Measurements from ENCODE around the gene MT1B.
A peak's percentile ranks its signal among the peaks of the same experiment; 100 is the strongest.
"Not testable (repeated sequence)": the region's sequence is repeated elsewhere in the genome, so short reads cannot be mapped to it uniquely, and the experiment has no call there.

Gene MT1B

DNA sequence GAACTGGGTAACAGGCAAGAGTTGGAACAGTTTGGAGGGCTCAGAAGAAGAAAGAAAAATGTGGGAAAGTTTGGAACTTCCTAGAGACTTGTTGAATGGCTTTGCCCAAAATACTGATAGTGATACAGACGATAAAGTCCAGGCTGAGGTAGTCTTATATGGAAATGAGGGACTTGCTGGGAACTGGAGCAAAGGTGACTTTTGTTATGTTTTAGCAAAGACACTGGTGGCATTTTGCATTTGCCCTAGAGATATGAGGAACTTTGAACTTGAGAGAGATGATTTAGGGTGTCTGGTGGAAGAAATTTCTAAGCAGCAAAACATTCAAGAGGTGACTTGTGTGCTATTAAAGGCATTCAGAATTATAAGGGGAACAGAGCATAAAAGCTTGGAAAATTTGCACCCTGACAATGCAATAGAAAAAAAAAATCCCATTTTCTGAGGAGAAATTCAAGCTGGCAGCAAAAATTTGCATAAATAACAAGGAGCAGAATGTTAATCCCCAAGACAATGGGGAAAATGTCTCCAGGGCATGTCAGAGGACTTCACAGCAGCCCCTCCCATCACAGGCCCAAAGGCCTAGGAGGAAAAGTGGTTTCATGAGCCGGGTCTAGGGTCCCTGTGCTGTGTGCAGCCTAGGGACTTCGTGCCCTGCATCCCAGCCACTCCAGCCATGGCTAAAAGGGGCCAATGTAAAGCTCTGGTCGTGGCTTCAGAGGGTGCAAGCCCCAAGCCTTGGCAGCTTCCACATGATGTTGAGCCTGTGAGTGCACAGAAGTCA lies 29.8 kb upstream of the MT1B start:
- DNase-seq, result not testable (repeated sequence)

DNA sequence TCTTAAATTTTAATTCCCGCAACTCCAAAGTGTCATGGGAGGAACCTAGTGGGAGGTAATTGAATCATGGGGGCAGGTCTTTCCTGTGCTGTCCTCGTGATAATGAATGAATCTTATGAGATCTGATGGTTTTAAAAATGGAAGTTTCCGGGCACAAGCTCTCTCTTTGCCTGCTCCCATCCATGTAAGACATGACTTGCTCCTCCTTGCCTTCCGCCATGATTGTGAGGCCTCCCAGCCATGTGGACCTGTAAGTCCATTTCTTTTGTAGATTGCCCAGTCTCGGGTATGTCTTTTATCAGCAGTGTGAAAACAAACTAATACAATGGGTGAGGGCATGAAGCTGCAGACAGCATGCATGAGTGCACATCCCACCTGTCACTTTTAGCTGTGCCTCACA lies 28.5 kb upstream of the MT1B start:
- DNase-seq, result not testable (repeated sequence)

DNA sequence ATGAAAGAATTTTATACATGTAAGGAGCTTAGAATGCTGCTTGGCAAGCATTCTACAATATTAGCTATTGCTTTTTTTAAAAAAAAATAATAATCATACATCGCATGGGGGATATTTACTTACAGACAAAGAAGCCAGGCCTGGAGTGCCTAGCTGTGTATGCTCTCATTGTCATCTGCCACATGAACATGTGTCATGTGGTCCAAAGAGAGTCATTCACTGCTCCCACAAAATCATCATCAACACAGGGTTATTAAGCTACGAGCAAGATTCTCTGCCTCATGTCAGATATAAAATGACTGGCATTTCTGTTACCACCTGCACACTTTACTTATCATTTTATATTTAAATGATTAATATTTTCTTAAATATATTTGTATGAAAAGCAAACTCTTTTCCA lies 28.0 kb upstream of the MT1B start:
- no peak for DNase-seq

DNA sequence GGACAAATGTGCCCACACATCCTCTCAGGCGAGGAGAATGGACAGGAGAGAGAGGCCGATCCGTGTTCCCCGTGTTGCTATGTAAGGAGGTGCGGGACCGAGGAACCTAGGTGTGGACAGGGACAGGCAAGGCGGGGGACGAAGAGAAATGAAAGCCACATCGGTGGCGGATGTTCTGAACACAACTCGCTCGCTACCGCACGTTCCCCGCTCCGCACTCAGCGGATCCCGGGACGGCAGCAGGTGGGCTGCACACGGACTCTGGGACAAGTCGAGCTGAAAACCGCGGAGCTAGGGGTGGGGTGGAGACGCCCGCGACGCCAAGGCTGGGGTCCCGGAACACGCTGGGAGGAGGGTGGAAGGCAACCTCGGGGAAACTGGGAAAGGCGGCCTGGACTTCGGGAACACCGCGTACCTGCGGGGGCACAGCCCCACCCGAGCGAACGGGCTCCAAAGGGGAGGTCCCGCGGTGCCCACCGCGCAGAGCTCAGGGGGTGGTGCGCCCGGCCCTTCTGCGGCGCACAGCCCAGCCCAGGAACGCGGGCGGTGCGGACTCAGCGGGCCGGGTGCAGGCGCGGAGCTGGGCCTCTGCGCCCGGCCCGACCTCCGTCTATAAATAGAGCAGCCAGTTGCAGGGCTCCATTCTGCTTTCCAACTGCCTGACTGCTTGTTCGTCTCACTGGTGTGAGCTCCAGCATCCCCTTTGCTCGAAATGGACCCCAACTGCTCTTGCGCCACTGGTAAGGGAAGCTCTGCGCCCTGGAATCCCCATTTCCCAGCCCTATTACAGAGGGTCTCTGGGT lies 26.3 kb upstream of the MT1B start, which contains the start of gene MT1E:
MT1E (plus strand) TSS at position 642 of the 803 bp plus-strand sequence; CDS start at position 713, 71 bp downstream.
- peak; percentile 88 for DNase-seq

DNA sequence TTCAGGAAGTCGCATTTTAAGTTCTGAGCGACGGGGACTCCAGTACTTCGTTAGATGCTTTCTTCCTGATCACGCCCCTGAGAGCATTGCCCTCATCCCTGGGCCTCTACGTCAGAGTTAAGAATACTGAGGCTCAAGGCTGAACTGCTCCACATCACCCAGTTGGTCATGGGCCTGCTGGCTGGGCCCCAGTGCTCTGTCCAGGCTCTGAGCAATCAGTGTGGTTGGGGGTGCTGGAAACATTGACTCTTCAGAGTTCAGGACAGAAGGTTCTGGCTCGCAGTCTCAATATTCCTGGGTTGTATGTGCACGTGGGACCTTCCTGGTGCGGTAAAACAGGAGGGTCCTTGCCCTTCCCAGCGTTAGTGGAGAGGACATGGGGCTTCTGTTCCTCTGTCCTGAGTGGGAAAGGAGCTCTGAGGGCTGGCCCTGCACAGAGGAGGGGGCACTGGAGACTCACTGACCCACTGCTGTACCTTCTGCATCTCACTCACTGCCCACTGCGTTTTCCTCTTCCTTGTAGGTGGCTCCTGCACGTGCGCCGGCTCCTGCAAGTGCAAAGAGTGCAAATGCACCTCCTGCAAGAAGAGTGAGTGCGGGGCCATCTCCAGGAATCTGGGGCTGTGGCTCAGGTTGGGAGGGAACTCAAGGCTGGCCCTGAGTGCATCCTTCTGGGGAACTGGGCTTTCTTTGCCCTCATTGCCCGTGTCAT lies 25.6 kb upstream of the MT1B start:
- DNase-seq, result peak; percentile 68

DNA sequence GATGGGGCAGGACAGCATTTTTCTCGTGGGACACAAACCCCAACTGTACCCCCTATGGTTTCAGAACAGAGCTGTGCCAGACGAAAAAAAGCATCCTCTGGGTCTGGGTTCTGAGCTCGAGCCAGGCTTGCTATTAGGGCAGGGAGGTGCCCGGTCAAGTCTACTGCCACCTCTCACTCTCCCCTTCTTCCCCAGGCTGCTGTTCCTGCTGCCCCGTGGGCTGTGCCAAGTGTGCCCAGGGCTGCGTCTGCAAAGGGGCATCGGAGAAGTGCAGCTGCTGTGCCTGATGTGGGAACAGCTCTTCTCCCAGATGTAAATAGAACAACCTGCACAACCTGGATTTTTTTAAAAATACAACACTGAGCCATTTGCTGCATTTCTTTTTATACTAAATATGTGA lies 25.0 kb upstream of the MT1B start:
- no peak for DNase-seq

DNA sequence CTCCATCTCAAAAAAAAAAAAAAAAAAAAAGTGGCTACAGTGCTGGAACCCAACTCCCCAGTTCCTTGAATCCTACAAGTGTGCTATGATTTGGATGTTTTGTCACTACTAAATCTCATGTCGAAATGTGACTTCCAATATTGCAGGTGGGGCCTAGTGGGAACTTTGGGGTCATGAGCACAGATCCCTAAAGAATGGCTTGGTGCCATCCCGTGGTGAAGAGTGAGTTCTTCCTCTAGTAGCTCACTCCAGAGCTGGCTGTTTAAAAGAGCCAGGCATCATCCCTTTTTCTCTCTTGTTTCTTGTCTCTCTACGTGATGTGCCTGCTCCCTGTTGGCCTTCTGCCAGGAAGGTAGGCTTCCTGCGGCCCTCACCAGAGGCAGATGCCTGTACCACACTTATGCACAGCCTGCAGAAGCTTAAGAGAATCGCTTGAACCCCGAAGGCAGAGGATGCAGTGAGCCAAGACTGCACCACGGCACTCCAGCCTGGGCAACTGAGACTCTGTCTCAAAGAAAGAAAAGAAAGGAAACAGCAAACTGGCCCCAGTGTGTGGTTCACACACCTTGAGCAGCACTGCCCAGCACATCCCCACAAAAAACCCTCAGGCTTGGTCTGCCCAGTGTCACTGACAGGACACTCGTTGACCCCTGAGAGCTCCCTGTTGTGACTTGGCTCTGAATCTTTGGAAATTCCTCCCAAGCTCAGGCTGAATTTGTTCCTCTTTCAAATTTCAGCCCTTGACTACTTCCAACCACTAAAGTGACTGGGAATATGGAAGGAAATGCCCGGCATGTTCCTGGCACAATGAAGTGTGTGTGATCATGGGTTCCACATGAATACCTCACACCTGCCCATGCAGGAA lies 23.0 kb upstream of the MT1B start:
- no peak for DNase-seq

DNA sequence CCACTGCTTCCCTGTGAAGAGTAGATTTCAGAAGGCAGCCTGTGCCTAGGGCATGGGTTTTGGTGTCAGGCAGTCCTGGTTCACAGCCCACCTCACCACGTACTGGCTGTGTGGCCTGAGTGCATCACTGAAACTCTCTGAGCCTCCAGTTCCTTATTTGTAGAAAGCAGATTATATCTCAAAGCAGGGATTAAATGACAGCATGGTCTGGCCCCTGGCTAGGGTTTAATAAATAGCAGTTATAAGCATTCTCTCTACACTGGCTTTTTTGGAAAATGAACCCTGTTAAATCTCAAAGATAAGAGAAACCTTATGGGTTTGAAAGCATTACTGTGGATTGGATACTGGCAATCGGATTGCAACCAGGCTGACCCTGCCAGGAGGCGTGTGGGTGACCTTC lies 22.2 kb upstream of the MT1B start:
- no peak for DNase-seq

DNA sequence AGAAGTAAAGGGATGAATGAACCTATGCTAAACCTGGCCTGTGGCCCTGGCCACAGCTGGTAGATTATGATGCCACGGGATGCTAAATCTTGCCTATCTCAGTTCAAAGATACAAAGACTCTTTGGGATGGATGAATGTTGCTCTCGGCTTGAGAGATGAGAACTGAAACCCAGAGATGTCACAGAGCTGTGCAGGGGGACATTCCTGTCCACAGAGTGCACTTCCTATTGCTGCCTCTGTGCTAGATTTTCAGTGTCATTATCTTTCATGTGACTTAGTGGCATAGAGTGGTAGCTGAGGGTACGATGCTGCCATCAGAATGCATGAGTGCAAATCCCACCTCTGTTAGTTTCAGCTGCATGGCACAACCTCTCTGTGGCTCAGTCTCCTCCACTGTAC lies 21.6 kb upstream of the MT1B start:
- DNase-seq, result no peak

DNA sequence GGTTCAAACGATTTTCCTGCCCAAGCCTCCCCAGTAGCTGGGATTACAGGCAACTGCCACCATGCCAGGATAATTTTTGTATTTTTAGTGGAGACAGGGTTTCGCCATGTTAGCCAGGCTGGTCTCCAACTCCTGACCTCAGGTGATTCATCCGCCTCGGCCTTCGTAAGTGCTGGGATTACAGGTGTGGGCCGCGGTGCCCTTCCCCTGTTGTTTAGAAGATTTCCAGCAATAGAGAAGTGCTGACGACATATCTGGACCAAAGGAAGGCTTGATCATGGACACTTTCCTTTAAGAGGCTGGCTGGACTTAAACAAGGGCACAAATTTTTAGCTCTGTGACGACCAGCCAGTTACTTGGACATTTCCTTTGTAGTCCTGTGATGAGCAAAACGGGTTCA lies 20.5 kb upstream of the MT1B start:
- DNase-seq, result no peak

DNA sequence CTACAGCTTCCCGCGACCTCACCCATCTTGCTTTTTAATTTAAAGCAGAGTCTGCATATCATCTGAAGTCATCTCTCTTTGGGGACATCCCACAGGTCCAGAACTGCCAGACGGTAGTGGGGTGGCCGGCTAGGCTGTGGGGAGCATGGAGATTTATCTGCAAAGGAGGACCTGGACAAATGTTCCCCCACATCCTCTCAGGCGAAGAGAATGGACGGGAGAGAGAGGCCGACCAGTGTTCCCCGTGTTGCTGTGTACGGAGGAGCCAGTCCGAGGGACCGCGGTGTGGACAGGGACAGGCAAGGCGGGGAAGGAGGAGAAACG lies 19.9 kb upstream of the MT1B start:
- DNase-seq, result no peak

DNA sequence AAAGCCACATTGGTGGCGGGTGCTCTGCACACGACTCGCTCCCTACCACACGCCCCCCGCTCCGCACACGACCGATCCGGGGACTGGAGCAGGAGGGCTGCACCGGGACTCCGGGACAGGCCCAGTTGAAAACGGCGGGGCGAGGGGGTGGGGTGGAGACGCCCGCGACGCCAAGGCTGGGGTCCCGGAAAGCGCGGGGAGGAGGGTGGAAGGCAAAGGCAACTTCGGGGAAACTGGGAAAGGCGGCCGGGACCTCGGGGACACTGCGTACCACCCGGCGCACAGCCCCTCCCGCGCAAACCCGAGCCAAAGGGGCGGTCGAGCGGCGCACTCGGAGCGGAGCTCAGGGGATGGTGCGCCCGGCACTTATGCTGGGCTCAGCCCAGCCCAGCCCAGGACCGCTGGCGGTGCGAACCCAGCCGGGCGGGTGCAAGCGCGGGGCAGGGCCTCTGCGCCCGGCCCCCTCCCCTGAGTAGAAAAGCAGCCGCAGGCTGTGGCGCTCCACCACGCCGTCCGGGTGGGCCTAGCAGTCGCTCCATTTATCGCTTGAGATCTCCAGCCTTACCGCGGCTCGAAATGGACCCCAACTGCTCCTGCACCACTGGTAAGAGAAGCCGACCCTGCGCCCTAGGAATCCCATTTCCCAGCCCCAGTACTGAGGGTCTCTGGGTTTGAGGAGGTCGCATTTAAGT lies 19.4 kb upstream of the MT1B start, which contains the start of gene MT1M:
MT1M (plus strand) TSS at position 504 of the 692 bp plus-strand sequence; CDS start at position 577, 73 bp downstream.
- DNase-seq, result no peak

DNA sequence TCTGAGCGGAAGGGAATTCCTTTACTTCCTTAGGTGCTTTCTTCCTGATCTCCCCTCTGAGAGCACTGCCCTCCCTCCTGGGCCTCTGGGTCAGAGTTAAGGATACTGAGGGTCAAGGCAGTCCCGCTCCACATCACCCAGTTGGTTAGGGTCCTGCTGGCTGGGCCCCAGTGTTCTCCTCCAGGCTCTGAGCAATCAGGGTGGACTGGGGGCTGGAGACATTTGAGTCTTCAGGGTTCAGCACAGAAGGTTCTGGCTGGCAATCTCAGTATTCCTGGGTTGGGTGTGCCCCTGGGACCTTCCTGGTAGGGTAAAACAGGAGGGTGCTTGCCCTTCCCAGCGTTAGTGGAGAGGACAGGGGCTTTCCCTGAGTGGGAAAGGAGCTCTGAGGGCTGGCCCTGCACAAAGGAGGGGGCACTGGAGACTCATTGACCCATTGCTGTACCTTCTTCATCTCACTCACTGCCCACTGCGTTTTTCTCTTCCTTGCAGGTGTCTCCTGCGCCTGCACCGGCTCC lies 18.8 kb upstream of the MT1B start:
- DNase-seq, result no peak

DNA sequence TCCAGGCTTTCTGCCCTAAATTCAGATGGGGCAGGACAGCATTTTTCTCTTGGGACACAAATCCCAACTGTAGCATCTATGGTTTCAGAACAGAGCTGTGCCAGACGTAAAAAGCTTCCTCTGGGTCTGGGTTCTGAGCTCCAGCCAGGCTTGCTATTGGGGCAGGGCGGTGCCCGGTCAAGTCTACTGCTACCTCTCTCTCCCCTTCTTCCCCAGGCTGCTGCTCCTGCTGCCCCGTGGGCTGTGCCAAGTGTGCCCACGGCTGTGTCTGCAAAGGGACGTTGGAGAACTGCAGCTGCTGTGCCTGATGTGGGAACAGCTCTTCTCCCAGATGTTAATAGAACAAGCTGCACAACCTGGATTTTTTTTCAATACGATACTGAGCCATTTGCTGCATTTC lies 18.2 kb upstream of the MT1B start:
- DNase-seq, result no peak

DNA sequence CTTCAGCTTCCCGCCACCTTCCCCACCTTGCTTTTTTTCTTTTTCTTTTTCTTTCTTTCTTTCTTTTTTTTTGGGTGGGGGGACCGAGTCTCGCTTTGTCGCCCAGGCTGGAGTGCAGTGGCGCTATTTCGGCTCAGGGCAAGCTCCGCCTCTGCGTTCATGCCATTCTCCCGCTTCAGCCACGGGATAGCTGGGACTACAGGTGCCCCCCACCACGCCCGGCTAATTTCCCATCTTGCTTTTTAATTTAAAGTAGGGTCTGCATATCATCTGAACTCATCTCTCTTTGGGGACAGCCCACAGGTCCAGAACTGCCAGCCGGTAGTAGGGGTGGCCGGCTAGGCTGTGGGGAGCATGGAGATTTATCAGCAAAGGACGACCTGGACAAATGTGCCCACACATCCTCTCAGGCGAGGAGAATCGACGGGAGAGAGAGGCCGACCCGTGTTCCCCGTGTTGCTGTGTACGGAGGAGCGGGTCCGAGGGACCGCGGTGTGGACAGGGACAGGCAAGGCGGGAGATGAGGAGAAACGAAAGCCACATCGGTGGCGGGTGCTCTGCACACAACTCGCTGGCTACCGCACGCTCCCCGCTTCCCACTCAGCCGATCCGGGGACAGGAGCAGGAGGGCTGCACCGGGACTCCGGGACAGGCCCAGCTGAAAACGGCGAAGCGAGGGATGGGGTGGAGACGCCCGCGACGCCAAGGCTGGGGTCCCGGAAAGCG lies 16.8 kb upstream of the MT1B start:
- DNase-seq, result no peak

DNA sequence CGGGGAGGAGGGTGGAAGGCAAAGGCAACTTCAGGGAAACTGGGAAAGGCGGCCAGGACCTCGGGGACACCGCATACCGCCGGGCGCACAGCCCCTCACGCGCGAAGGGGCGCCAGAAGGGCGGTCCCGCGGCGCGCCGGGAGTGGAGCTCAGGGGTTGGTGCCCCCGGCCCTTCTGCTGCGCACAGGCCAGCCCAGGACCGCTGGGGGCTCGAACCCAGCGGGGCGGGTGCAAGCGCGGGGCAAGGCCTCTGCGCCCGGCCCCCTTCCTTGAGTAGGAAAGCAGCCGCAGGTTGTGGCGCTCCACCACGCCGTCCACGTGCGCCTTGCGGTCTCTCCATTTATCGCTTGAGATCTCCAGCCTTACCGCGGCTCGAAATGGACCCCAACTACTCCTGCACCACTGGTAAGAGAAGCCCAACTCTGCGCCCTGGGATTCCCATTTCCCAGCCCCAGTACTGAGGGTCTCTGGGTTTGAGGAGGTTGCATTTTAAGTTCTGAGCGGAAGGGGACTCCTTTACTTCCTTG lies 16.2 kb upstream of the MT1B start:
- no peak for DNase-seq

DNA sequence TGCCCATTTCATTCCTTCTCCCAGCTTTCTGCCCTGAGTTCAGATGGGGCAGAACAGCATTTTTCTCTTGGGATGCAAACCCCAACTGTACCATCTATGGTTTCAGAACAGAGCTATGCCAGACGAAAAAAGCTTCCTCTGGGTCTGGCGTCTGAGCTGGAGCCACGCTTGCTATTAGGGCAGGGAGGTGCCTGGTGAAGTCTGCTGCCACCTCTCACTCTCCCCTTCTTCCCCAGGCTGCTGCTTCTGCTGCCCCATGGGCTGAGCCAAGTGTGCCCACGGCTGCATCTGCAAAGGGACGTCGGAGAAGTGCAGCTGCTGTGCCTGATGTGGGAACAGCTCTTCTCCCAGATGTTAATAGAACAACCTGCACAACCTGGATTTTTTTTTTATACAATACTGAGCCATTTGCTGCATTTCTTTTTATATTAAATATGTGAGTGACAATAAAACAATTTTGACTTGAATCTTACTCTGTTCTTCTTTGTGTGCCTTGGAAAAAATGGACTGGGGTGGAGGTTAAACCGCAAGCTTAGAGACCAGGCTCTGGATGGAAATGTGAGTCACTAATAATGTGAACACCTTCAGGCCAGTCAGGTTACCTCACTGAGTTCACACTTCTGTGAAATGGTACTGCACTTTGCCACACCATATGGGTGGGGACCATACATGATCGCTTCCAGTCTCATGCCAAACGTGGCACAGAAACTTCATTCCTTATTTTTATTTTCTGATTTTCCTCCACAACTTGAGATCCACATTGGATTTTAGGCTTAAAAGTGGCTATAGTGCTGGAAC lies 14.9 kb upstream of the MT1B start:
- no peak for DNase-seq

DNA sequence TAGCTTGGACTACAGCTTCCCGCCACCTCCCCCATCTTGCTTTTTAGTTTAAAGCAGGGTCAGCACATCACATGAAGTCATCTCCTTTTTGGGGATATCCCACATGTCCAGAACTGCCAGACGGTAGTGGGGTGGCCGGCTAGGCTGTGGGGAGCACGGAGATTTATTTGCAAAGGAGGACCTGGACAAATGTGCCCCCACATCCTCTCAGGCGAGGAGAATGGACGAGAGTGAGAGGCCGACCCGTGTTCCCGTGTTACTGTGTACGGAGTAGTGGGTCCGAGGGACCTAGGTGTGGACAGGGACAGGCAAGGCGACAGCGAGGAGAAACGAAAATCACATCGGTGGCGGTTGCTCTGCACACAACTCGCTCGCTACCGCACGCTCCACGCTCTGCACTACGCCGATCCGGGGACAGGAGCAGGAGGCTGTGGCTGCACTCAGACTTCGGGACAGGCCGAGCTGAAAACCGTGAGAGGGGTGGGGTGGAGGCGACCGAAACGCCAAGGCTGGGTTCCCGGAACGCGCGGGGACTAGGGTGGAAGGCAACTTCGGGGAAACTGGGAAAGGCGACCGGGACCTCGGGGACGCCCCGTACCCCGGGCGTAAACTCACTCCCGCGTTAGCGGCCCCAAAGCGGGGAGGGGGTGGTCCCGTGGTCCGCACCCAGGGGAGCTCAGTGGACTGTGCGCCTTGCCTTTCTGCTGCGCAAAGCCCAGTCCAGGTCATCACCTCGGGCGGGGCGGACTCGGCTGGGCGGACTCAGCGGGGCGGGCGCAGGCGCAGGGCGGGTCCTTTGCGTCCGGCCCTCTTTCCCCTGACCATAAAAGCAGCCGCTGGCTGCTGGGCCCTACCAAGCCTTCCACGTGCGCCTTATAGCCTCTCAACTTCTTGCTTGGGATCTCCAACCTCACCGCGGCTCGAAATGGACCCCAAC lies 13.6 kb upstream of the MT1B start, which contains the start of gene MT1A:
MT1A (plus strand) TSS at position 853 of the 937 bp plus-strand sequence; CDS start at position 926, 73 bp downstream.
- DNase-seq, result no peak

DNA sequence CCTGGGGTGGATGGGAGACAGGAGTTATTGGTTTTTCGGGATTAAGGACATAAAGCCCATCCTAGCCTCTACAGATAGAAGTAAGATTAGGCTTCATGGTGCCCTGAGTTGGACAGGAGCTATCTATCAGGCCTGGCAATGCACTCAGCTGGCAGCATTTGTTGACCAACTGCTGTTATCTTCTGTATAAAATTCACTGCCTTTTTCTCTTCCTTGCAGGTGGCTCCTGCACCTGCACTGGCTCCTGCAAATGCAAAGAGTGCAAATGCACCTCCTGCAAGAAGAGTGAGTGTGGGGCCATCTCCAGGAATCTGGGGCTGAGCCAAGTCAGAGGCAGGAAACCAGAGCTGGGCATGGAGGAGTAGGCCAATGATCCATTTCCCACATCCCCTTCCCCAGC lies 12.6 kb upstream of the MT1B start:
- no peak for DNase-seq
